ENCODE data around the gene CCNG1.
"Not testable (repeated sequence)": the region's sequence is repeated elsewhere in the genome, so short reads cannot be mapped to it uniquely, and the experiment has no call there.

The CCNG1 gene

GRCh38 chr5:163437309-163438182 lies at the start of gene CCNG1:
Gene CCNG1, plus strand, starts transcription at chr5:163437595. Its CDS starts 1,662 bp downstream, at chr5:163439257.
- peak; percentile 93 for DNase-seq (ENCODE audit: low spot score)

DNA sequence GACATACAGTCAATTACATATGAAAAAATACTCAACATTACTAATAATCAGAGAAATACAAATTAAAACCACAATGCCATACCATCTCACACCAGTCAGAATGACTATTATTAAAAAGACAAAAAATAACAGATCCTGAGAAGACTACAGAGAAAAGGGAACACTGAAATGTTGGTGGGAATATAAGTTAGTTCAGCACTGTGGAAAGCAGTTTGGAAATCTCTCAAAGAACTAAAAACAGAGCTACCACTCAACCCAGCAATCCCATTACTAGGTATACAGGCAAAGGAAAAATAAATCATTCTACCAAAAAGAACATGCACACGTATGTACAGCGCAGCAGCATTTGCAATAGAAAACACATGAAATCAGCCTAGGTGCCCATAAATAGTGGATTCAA lies 41.6 kb upstream of the CCNG1 start:
- no peak for DNase-seq (ENCODE audit: low spot score)

DNA sequence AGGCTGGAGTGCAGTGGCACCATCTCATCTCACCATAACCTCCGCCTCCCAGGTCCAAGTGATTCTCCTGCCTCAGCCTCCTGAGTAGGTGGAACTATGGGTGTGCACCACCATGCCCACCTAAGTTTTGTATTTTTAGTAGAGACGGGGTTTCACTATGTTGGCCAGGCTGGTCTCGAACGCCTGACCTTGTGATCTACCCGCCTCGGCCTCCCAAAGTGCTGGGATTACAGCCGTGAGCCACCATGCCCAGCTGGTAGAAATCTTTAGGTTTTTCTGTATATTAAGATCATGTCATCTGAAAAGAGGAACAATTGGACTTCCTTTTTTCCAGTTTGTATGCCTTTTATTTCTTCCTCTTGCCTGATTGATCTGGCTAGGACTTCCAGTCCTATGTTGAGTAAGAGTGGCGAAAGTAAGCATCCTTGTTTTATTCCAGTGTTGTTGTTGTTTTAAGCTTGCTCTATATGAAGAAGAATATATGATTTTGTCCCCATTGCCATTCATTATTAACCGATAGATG lies 40.5 kb upstream of the CCNG1 start:
- DNase-seq (ENCODE audit: low spot score), result not testable (repeated sequence)

- DNase-seq (ENCODE audit: low spot score), result no peak
Measured at GRCh38 chr5:163397354-163397753, 40.0 kb upstream of the CCNG1 start.

GRCh38 chr5:163399923-163400322 lies 37.5 kb upstream of the CCNG1 start:
- no peak for DNase-seq (ENCODE audit: low spot score)

- DNase-seq (ENCODE audit: low spot score), result no peak
Measured at GRCh38 chr5:163401271-163401670, 36.1 kb upstream of the CCNG1 start.

- no peak for DNase-seq (ENCODE audit: low spot score)
Measured at GRCh38 chr5:163402007-163402406, 35.4 kb upstream of the CCNG1 start.

DNA sequence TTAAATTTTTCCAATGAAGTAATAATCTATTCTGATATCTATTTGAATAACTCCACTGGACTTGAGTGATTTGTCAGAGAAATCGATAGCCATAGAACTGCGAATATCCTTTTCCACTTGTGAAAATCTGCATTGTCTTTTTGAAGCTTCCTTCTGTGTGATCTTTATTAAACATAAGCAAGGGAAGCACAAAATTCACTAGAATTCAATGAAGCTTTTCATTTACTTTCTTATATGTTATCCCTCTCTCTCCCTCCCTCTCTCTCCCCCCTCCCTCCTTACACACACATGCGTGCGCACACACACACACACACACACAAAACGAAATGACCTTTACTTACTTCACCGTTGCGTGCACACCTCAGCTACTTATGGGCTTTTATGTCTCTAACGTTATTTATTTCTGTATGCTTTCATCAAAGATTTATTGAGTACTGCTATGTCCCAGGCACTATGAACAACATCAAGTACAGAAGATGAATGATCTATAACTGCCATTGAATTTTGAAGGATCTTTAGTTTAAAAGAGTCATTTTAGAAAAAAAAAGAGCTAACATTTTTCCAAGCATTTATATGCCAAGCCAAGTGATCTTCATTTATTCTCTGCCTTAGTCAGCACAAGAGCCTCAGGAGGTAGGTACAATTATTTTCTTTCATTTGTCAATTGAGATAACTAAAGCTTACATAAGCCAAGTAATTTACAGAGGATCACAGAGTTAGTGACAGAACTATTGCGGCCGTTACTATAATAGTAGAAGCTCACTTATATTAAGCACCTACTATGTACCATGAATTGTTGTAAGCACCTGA lies 32.8 kb upstream of the CCNG1 start:
- DNase-seq (ENCODE audit: low spot score), result no peak

- DNase-seq (ENCODE audit: low spot score), result no peak
Measured at GRCh38 chr5:163407034-163407655, 30.2 kb upstream of the CCNG1 start.

GRCh38 chr5:163408311-163408923 lies 29.0 kb upstream of the CCNG1 start:
- peak; percentile 63 for DNase-seq (ENCODE audit: low spot score)

DNA sequence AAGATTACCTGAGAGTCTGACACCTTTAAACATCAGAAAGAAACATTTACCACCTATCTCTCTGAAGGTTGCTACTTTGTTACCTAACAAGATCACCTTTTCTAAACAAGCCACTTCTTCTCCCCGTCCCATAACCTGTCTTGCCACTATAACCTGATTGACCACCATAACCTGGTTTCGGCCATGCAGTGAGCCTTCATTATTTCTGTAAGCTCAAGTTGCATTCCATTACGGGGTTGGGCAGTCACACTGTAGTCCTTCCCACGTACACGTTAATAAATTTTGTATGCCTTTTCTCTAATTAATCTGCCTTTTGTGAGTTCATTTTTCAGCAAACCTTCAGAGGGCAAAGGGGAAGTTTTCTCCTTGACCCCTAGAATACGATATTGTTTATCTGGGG lies 28.0 kb upstream of the CCNG1 start:
- DNase-seq (ENCODE audit: low spot score), result no peak

GRCh38 chr5:163410505-163410904 lies 26.9 kb upstream of the CCNG1 start:
- DNase-seq (ENCODE audit: low spot score), result no peak

DNA sequence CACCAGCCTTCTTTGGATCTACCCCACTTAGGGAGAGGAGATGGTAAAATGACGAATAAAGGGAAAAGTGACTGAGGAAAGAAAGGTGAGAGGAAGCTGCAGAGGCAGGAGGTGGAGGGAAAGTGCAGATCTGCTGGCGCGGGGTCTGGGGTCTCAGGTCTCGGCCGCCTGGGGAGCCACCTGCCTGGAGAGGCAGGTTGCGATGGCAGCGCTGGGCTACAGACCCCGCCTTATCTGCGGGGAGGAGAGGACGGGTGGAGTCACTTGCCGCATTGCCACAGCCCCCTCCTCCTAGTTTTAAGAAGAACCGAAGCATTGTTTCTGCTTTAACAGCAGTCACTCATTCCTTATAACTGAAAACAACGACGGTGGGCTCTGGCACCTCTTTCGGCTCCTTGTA lies 21.7 kb upstream of the CCNG1 start:
- DNase-seq (ENCODE audit: low spot score), result not testable (repeated sequence)

GRCh38 chr5:163424836-163425235 lies 12.6 kb upstream of the CCNG1 start:
- DNase-seq (ENCODE audit: low spot score), result no peak

DNA sequence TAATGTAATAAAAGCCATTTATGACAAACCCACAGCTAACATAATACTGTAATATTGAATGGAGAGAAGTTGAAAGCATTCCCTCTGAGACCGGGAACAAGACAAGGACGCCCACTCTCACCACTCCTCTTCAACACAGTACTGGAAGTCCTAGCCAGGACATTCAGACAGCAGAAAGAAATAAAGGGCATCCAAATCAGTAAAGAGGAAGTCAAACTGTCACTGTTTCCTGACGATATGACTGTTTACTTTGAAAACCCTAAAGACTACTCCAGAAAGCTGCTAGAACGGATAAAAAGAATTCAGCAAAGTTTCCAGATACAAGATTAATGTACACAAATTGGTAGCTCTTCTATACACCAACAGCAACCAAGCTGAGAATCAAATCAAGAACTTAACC lies 11.3 kb upstream of the CCNG1 start:
- DNase-seq (ENCODE audit: low spot score), result not testable (repeated sequence)

DNA sequence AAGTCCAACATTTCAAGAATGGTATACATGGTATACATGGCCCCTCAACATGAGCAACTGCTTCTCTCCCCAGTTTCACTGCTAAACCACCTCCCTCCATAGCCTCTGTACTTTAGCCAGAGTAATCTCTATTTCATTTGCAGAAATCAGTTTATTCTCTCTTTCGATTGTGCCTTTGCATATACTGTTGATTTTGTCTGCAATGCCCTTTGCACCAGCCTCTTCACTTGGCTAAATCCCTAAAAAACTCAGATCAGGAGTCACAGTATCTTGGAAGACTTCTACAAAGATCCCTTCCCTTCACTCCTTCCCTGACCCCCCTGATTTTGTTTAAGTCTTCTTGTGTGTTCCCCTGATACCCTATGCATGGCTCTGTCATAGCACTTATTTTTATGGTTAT lies 4.9 kb upstream of the CCNG1 start:
- no peak for DNase-seq (ENCODE audit: low spot score)

GRCh38 chr5:163433271-163433670 lies 4.1 kb upstream of the CCNG1 start:
- no peak for DNase-seq (ENCODE audit: low spot score)

- no peak for DNase-seq (ENCODE audit: low spot score)
Measured at GRCh38 chr5:163434401-163434866, 3.0 kb upstream of the CCNG1 start.

- DNase-seq (ENCODE audit: low spot score), result no peak
Measured at GRCh38 chr5:163436515-163436914, 880 bp upstream of the CCNG1 start.

- no peak for DNase-seq (ENCODE audit: low spot score)
Measured at GRCh38 chr5:163437011-163437308, 435 bp upstream of the CCNG1 start.

DNA sequence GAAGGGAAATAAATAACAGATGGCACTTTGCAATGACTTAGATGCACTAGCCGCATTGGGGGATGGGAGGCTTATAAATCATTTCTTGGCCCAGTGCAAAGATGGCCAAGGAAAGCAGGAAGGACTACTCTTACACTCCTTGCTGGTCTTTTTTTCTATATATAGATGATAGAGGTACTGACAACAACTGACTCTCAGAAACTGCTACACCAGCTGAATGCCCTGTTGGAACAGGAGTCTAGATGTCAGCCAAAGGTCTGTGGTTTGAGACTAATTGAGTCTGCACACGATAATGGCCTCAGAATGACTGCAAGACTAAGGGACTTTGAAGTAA lies 1.7 kb downstream of the CCNG1 start:
- no peak for DNase-seq (ENCODE audit: low spot score)

DNA sequence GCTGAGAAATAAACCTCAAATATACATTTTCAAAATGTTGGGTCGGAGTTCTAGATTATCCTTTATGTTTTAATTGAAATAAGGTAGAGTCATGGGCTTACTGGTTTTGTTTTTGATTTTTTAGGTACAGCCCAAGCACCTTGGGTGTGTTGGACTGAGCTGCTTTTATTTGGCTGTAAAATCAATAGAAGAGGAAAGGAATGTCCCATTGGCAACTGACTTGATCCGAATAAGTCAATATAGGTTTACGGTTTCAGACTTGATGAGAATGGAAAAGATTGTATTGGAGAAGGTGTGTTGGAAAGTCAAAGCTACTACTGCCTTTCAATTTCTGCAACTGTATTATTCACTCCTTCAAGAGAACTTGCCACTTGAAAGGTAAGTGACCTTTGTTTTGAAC lies 3.6 kb downstream of the CCNG1 start:
- DNase-seq (ENCODE audit: low spot score), result no peak

All from hematopoietic multipotent progenitor cell treated with erythropoietin and hydrocortisone succinate and interleukin-3 and kit ligand, for 15 days (in vitro differentiated cells).